Gastrocnemius medialis (tissue), 4 donors: ENCODE measurements around the gene GALNTL6. TPM values are rescaled to one million over a fixed set of nuclear protein-coding genes. Genes with fewer than 3 reads are reported as not detected.

ENCODE experiments used
- ATAC-seq, 2 donors: fragments of 150-250 bp; one replicate each; pipeline ENCODE4 v1.9.1; 2016
- DNase-seq, 2 donors: peaks; one replicate each; pipeline ENCODE4 v3.0.0-alpha.2; 2019
- H3K27ac ChIP-seq, 4 donors: fragments of 200-600 bp; sonication (generic); 1 replicate in 1 of 4; 2 replicates in 3 of 4; pipeline ENCODE4 v1.5.1; 2016 to 2018; ENCODE audit warnings: mild to moderate bottlenecking in 2 of 4, moderate library complexity in 1 of 4
- H3K27me3 ChIP-seq, 3 donors: fragments of 200-600 bp; sonication (generic) in 2 of 3; 1 replicate in 1 of 3; 2 replicates in 2 of 3; pipeline versions ENCODE4 v1.5.1 to v1.6.0; 2016 to 2019; ENCODE audit warnings: mild to moderate bottlenecking in 1 of 3, moderate library complexity in 1 of 3
- H3K36me3 ChIP-seq, 2 donors: fragments of 200-600 bp; sonication (generic) in 1 of 2; one replicate each; pipeline ENCODE4 v1.5.1; 2017 to 2018
- H3K4me1 ChIP-seq, 2 donors: fragments of 200-600 bp; sonication (generic) in 1 of 2; one replicate each; pipeline ENCODE4 v1.5.1; 2016 to 2017; ENCODE audit warnings: mild to moderate bottlenecking in 2 of 2
- H3K4me3 ChIP-seq, 4 donors: fragments of 200-600 bp; sonication (generic) in 3 of 4; 1 replicate in 1 of 4; 2 replicates in 3 of 4; pipeline ENCODE4 v1.5.1; 2016 to 2019; ENCODE audit warnings: mild to moderate bottlenecking in 2 of 4
- H3K9me3 ChIP-seq, 3 donors: fragments of 200-600 bp; sonication (generic) in 2 of 3; 1 replicate in 1 of 3; 2 replicates in 2 of 3; pipeline ENCODE4 v1.5.1; 2016 to 2019
- CTCF ChIP-seq, 5 experiments: fragments of 450-650 bp in 3 of 5; fragments of 200-600 bp in 2 of 5; sonication (generic) in 2 of 5; IDR thresholded peaks in 4 of 5; conservative IDR thresholded peaks in 1 of 5; 1 replicate in 4 of 5; 2 replicates in 1 of 5; pipeline ENCODE4 v1.5.1; 2016 to 2019; ENCODE audit warnings: antibody characterized with exemption in 5 of 5, mild to moderate bottlenecking in 3 of 5, moderate library complexity in 3 of 5
- POLR2A ChIP-seq, 2 donors: fragments of 450-650 bp; IDR thresholded peaks; one replicate each; pipeline ENCODE4 v1.6.1; 2017; ENCODE audit warnings: antibody characterized with exemption in 2 of 2, mild to moderate bottlenecking in 2 of 2, moderate library complexity in 2 of 2
- in situ Hi-C, 4 donors: fragments of 200-750 bp; cut with MboI; loops; one replicate each; pipeline versions ENCODE4 v1.15.0 to v1.8.0; 2017; ENCODE audit warnings: low sequenced_read_pairs in 4 of 4
- intact Hi-C: fragments of 100-400 bp; cut with DNase I; formaldehyde crosslinking; loops from one replicate; pipeline ENCODE4 v1.15.1; 2023; ENCODE audit warnings: low total_unique reads
- total RNA-seq, 4 donors: library from RNA; depleted of rRNA; stranded (reverse); fragments of >200 nt; gene quantifications; one replicate each; pipeline versions ENCODE4 v1.1.0 to v1.2.3, GENCODE V29; 2016

GALNTL6 gene
- total RNA-seq, 4 donors from 2014 or later: not detected

- no peaks in the 10 kb centered on the region for H3K9me3 ChIP-seq
- intact Hi-C loops: no loop called here
- H3K36me3 ChIP-seq: no peaks in the 10 kb centered on the region
- in situ Hi-C loops: no loop called here
- DNase-seq (no peak), ATAC-seq (no peak)
- H3K4me1 ChIP-seq: no peaks in the 10 kb centered on the region
- TF ChIP-seq POLR2A (IDR thresholded peaks at IDR 0.05): no peak
- TF ChIP-seq CTCF (IDR thresholded peaks at IDR 0.05 in 4 of 5, conservative IDR thresholded peaks at IDR 0.05 in 1 of 5): no peak
- H3K4me3 ChIP-seq: no peak overlapping the region
- no peaks in the 10 kb centered on the region for H3K27me3 ChIP-seq
- no peak overlapping the region for H3K27ac ChIP-seq
These were observed 566.6 kb downstream of the GALNTL6 start for GRCh38 chr4:172379834-172380233.

GRCh38 chr4:172390331-172390730 is 577.1 kb downstream of the GALNTL6 start:
- no peaks in the 10 kb centered on the region for H3K9me3 ChIP-seq
- no peak overlapping the region for H3K27ac ChIP-seq
- TF ChIP-seq CTCF (IDR thresholded peaks at IDR 0.05 in 4 of 5, conservative IDR thresholded peaks at IDR 0.05 in 1 of 5) (no peak), POLR2A (IDR thresholded peaks at IDR 0.05) (no peak)
- no peak for DNase-seq
- no peaks in the 10 kb centered on the region for H3K27me3 ChIP-seq
- no peaks in the 10 kb centered on the region for H3K36me3 ChIP-seq
- intact Hi-C loops: no loop called here
- in situ Hi-C loops: no loop called here
- no peak overlapping the region for H3K4me3 ChIP-seq
- no peaks in the 10 kb centered on the region for H3K4me1 ChIP-seq
- no peak for ATAC-seq

DNA sequence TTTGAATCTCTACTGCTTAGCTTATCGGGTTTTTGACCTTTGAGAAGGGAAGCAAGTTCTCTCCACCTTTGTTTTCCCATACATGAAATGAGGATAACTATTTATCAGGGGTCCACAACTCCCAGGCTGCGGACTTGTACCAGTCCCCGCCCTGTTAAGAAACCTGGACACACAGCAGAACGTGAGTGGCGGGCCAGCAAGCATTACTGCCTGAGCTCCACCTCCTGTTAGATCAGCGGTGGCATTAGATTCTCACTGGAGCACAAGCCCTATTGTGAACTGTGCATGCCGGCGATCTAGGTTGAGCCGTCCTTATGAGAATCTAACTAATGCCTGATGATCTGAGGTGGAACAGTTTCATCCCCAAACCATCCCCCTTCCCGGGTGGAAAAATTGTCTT is 579.5 kb downstream of the GALNTL6 start:
- Histone ChIP-seq H3K4me3 (no peak overlapping the region), H3K36me3 (no peaks in the 10 kb centered on the region), H3K9me3 (no peaks in the 10 kb centered on the region), H3K27ac (no peak overlapping the region), H3K4me1 (no peaks in the 10 kb centered on the region), H3K27me3 (no peaks in the 10 kb centered on the region)
- intact Hi-C loops (no loop called here), in situ Hi-C loops (no loop called here)
- TF ChIP-seq CTCF (IDR thresholded peaks at IDR 0.05 in 4 of 5, conservative IDR thresholded peaks at IDR 0.05 in 1 of 5): no peak
- no peak for TF ChIP-seq POLR2A (IDR thresholded peaks at IDR 0.05)
- no peak for ATAC-seq
- no peak for DNase-seq

DNA sequence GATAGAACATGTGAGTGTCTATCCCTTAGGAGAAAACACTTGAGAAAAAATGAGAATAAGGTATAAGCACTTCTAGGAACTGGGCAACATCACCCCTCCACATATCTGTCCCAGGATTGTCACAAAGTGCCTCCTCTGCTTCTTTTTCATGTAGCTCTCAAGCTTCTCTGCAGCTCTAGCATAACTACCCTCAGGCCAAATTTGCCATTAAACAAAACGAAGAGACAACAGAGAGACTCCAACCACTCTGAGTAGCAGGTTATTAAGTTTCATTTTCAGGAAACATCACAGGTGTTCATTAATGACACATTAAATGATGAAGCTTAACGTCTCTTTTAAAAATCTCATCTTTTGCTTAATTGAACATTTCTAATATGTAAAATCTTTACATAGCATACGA is 580.0 kb downstream of the GALNTL6 start:
- intact Hi-C loops (no loop called here), in situ Hi-C loops (no loop called here)
- Histone ChIP-seq H3K36me3 (no peaks in the 10 kb centered on the region), H3K9me3 (no peaks in the 10 kb centered on the region), H3K27ac (no peak overlapping the region), H3K4me3 (no peak overlapping the region), H3K27me3 (no peaks in the 10 kb centered on the region), H3K4me1 (no peaks in the 10 kb centered on the region)
- no peak for ATAC-seq
- no peak for DNase-seq
- TF ChIP-seq CTCF (IDR thresholded peaks at IDR 0.05 in 4 of 5, conservative IDR thresholded peaks at IDR 0.05 in 1 of 5): no peak
- no peak for TF ChIP-seq POLR2A (IDR thresholded peaks at IDR 0.05)

GRCh38 chr4:172404676-172405075 is 591.5 kb downstream of the GALNTL6 start:
- H3K4me3 ChIP-seq: no peak overlapping the region
- H3K27me3 ChIP-seq: no peaks in the 10 kb centered on the region
- H3K36me3 ChIP-seq: no peaks in the 10 kb centered on the region
- H3K9me3 ChIP-seq: no peaks in the 10 kb centered on the region
- TF ChIP-seq POLR2A (IDR thresholded peaks at IDR 0.05) (no peak), CTCF (IDR thresholded peaks at IDR 0.05 in 4 of 5, conservative IDR thresholded peaks at IDR 0.05 in 1 of 5) (no peak)
- in situ Hi-C loops (no loop called here), intact Hi-C loops (no loop called here)
- H3K4me1 ChIP-seq: no peaks in the 10 kb centered on the region
- no peak for ATAC-seq
- no peak overlapping the region for H3K27ac ChIP-seq
- DNase-seq: no peak
